Measurements from ENCODE around the gene TRIM65. TPM values are rescaled to one million over a fixed set of nuclear protein-coding genes. Genes with fewer than 3 reads are reported as not detected.

TRIM65 gene
- total and polyA plus RNA-seq, 2 of the 13 experiments (the other 11 are each of a cell fraction or from before 2014, with no cell fraction given) = 10.3 to 22.4 TPM

DNA sequence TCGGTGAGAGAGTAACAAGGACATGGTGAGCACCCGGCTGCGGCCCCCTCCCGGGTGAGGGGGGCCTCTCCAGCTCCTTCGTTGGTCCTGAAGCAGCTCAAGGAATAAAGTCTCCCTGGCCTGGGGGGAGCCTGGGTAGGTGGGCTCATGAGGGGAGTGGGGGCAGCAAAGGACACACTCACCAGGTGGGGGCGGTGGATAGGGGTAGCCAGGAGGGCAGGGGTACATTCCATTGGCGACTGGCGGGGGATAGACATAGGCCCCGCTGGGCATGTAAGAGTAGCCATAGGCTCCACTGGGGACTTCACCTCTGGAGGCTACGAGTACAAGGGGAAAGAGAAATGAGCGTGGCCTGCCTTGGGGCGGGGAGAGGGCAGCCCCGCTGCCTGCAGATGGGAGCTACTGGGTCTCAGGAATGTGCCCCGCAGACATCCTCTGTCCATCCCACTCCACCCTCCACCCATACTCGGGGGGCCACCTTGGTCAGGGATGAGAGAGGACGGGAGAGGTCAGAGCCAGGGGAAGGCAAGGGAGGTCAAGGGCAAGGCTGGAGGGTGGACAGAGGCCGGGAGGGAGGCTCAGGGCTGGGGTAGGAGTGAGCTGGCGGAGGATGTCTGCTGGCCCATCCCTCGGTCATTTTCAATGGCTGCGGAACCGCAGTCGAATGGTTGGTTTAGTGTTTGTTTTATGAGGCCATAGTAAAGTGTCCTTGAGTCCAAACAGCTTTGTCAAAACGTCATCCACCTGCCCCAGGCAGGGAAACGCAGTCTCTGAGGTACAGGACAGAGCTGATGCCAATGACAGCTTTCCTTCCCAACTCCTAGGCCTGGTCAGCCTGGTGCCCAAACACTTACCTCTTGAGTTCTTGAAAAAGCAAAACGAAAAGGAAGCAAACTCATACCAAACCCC, 48.9 kb downstream of the TRIM65 start (continued):
- TF ChIP-seq NCOA1 (CRISPR knock-in tag; IDR thresholded peaks at IDR 0.05) (no peak), MIXL1 (CRISPR knock-in tag; IDR thresholded peaks at IDR 0.05) (no peak), MEF2D (CRISPR knock-in tag; IDR thresholded peaks at IDR 0.05) (no peak), NRL (CRISPR knock-in tag; IDR thresholded peaks at IDR 0.05; ENCODE audit: borderline replicate concordance) (no peak), EHMT2 (IDR thresholded peaks at IDR 0.05; ENCODE audit: borderline replicate concordance, low read depth, low read length) (no peak), POLR2G (IDR thresholded peaks at IDR 0.05; ENCODE audit: low read depth, low read length) (no peak), ETV5 (CRISPR knock-in tag; IDR thresholded peaks at IDR 0.05; ENCODE audit: borderline replicate concordance) (no peak), ZNF841 (CRISPR knock-in tag; IDR thresholded peaks at IDR 0.05; ENCODE audit: borderline replicate concordance) (no peak), ZBTB7B (CRISPR knock-in tag; IDR thresholded peaks at IDR 0.05) (no peak), ZKSCAN8 (CRISPR knock-in tag; IDR thresholded peaks at IDR 0.05; ENCODE audit: borderline replicate concordance) (no peak), ZNF33B (CRISPR knock-in tag; IDR thresholded peaks at IDR 0.05) (no peak), ZNF790 (CRISPR knock-in tag; IDR thresholded peaks at IDR 0.05; ENCODE audit: borderline replicate concordance) (no peak), JUNB (CRISPR knock-in tag; IDR thresholded peaks at IDR 0.05; ENCODE audit: borderline replicate concordance) (no peak), KDM5A (IDR thresholded peaks at IDR 0.05; ENCODE audit: borderline replicate concordance, low read length) (no peak)
- TF ChIP-seq, protein P1, sequence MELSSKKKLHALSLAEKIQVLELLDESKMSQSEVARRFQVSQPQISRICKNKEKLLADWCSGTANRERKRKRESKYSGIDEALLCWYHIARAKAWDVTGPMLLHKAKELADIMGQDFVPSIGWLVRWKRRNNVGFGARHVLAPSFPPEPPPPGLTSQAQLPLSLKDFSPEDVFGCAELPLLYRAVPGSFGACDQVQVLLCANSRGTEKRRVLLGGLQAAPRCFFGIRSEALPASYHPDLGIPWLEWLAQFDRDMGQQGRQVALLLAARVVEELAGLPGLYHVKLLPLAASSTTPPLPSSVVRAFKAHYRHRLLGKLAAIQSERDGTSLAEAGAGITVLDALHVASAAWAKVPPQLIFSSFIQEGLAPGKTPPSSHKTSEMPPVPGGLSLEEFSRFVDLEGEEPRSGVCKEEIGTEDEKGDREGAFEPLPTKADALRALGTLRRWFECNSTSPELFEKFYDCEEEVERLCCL (CRISPR knock-in tag; IDR thresholded peaks at IDR 0.05; ENCODE audit: borderline replicate concordance) = no peak
- TF ChIP-seq, protein P2, sequence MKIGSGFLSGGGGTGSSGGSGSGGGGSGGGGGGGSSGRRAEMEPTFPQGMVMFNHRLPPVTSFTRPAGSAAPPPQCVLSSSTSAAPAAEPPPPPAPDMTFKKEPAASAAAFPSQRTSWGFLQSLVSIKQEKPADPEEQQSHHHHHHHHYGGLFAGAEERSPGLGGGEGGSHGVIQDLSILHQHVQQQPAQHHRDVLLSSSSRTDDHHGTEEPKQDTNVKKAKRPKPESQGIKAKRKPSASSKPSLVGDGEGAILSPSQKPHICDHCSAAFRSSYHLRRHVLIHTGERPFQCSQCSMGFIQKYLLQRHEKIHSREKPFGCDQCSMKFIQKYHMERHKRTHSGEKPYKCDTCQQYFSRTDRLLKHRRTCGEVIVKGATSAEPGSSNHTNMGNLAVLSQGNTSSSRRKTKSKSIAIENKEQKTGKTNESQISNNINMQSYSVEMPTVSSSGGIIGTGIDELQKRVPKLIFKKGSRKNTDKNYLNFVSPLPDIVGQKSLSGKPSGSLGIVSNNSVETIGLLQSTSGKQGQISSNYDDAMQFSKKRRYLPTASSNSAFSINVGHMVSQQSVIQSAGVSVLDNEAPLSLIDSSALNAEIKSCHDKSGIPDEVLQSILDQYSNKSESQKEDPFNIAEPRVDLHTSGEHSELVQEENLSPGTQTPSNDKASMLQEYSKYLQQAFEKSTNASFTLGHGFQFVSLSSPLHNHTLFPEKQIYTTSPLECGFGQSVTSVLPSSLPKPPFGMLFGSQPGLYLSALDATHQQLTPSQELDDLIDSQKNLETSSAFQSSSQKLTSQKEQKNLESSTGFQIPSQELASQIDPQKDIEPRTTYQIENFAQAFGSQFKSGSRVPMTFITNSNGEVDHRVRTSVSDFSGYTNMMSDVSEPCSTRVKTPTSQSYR (CRISPR knock-in tag; IDR thresholded peaks at IDR 0.05; ENCODE audit: borderline replicate concordance) = no peak
- TF ChIP-seq, protein P3, sequence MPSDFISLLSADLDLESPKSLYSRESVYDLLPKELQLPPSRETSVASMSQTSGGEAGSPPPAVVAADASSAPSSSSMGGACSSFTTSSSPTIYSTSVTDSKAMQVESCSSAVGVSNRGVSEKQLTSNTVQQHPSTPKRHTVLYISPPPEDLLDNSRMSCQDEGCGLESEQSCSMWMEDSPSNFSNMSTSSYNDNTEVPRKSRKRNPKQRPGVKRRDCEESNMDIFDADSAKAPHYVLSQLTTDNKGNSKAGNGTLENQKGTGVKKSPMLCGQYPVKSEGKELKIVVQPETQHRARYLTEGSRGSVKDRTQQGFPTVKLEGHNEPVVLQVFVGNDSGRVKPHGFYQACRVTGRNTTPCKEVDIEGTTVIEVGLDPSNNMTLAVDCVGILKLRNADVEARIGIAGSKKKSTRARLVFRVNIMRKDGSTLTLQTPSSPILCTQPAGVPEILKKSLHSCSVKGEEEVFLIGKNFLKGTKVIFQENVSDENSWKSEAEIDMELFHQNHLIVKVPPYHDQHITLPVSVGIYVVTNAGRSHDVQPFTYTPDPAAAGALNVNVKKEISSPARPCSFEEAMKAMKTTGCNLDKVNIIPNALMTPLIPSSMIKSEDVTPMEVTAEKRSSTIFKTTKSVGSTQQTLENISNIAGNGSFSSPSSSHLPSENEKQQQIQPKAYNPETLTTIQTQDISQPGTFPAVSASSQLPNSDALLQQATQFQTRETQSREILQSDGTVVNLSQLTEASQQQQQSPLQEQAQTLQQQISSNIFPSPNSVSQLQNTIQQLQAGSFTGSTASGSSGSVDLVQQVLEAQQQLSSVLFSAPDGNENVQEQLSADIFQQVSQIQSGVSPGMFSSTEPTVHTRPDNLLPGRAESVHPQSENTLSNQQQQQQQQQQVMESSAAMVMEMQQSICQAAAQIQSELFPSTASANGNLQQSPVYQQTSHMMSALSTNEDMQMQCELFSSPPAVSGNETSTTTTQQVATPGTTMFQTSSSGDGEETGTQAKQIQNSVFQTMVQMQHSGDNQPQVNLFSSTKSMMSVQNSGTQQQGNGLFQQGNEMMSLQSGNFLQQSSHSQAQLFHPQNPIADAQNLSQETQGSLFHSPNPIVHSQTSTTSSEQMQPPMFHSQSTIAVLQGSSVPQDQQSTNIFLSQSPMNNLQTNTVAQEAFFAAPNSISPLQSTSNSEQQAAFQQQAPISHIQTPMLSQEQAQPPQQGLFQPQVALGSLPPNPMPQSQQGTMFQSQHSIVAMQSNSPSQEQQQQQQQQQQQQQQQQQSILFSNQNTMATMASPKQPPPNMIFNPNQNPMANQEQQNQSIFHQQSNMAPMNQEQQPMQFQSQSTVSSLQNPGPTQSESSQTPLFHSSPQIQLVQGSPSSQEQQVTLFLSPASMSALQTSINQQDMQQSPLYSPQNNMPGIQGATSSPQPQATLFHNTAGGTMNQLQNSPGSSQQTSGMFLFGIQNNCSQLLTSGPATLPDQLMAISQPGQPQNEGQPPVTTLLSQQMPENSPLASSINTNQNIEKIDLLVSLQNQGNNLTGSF (CRISPR knock-in tag; IDR thresholded peaks at IDR 0.05) = no peak
- TF ChIP-seq, protein P4, sequence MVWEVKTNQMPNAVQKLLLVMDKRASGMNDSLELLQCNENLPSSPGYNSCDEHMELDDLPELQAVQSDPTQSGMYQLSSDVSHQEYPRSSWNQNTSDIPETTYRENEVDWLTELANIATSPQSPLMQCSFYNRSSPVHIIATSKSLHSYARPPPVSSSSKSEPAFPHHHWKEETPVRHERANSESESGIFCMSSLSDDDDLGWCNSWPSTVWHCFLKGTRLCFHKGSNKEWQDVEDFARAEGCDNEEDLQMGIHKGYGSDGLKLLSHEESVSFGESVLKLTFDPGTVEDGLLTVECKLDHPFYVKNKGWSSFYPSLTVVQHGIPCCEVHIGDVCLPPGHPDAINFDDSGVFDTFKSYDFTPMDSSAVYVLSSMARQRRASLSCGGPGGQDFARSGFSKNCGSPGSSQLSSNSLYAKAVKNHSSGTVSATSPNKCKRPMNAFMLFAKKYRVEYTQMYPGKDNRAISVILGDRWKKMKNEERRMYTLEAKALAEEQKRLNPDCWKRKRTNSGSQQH (CRISPR knock-in tag; IDR thresholded peaks at IDR 0.05; ENCODE audit: low read depth) = no peak

Measured in HepG2 (cell line).